Stimulated activated CD8-positive, alpha-beta memory T cell treated with anti-CD3 and anti-CD28 coated beads, Interleukin-12 subunit alpha, Interleukin-12 subunit beta, amount 100 ng/mL, for 24 hours (primary cell): ENCODE data around the gene HOXA9.

Experiments
- DNase-seq: peaks from one replicate; pipeline ENCODE4 v3.0.0-alpha.2; 2020; ENCODE audit errors: extremely low read depth

The HOXA9 gene

DNA sequence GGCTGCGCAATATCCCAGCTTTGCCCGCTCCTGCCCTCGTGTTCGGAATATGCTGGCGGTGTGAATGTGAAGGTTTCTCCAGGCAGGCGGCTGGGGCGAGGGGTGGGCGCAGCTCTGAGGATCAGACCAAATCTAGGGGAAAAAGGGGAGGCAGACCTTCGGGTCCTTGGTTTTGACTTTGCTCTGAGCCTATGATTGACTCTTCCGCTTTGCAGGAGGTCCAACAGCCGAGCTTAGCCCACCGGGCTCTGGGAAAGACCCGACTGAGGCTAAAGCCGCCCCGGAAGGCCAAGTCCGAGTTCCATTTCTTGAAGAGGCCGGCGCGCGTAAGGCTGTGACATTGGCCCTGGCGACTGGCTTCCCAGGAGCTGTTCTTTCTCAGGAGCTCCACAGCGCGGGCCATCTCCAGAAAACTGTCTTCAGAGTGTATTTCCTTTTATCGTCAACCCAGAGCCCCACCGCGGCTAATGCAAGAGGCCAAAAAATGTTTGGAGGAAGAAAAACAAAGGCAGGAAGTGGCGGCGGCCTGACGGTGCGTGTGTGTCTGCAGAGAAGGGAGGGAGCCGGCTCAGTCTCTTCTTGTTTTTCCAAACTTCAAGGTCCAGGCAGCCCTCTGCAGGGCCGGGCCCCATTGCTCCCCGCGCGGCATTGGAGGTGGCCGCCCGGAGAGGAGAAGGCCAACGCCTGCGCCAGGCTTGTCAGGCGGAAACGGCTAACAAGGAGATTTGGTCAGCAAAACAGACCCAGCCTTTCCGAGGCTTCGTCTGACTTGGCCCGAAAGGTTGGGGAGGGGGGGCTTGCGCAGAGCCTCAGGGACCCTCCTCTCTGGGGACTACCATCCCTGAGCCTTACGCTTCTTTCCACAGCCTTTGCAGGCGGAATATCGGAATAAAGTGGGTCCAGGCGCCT lies 23.3 kb upstream of the HOXA9 start:
- no peak for DNase-seq

DNA sequence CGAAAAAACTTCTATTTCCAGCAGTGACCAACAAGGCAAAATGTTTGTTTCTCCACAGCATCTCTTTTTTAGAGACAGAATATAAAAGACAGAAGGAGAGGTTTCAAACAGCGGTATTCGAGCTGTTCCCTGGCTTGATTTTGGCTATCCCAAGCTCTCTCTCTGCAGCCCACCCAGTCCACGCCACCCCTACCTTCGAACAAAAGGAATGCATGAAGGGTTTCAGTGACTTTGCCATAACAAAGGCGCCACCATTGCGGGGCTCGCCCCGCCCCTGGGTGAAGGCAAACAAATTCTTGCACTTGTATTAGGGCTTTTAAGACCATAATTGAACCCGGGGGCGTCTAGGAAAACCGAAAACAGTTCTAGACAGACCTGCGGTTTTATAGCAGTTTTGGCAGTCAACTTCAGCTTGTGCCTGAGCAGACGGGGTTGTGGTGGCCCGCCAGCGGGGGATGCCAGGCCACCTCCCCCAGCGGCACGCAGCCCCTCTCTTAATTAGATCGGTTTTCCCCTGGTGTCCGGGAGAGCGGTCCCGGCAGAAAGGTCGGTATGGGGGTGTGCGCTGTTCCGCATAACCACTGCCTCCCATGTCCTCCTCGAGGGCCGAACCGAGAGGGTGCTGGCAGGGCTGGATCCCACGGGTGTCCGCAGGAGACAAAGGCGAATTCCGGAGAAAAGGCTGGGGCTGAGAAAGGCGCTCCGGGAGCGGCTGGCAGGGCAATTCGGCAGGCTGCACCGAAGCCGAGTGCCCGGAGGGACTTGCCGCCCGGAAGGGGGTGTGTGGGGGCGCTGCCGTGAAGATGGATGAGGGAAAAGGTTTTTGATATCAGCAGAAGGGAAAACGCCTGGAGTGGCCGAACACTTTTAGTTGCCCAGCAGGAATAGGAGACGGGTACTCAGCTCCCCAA lies 22.4 kb upstream of the HOXA9 start:
- DNase-seq = no peak

DNA sequence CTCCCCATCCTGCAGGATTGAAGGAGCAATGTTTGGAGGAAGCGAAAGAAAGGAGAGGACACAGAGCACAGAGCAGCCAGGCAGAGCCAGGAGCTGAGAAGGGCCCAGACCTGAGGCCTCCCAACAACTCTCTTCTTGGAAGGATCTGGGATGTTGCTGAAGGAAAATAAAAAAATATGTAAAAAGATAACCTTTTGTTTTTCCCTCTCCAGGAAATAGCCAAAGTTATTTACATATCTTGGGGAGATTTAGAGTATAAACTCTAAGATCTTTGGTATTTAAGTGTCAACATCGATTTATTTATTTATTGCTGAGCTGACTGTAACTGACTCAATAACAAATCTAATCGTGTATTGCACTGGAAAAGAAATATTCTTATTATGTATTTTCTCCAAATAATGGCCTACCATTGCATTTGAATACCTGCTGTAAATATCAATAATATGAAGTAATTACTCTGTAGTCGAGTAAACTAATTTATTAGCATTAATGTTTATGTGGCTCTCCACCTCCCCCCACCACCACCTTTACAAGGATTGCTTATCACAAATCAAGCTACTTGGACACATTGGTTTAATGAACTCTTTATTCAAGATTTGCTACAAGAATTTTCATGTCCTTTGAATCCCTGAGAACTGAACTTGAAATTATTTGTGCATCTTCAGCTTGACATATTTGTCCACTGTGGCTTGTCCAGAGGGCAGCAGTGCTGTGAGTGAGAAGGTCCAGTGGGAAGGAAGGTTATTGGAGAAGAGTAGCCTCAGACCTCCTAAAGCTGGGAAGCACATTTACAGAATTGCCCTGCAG lies 21.5 kb upstream of the HOXA9 start:
- DNase-seq = no peak

DNA sequence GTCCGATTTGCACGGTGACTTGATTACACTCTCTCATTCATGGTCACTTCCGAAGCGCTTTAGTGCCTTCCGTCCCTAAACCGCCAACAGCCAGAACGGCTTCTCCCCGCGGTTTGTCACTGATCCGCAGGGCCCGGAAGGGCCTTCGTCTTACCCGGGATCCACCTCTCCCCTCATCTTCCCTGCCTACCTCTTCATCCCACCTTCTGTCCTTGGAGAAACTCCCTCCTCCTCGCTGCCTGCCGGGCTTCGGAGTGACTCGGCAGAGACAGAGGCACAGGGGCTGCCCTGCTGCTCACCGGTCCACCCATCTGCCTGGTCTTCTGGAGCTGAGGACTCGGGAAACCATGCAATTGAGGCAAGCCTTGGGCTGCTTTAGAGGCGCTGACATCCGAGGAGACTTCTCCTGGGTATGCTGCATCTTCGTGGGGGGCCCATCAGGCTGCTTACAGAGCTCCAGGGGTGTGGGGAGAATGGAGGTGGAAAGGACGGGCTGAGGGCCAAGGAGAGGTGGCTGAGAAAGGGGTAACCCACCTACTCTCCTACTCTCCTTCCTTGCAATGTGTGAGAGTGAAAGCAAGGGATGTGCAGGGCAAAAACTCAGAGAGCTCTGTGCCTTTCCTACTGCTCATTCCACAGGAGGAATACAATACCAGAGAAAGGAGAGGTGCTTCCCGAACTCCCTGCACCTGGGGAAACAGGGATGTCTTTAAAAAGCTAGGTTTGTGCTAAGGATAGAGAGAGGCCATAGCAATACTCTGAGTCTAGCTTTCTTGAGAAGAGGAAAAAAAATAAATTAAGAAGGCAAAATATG lies 20.7 kb upstream of the HOXA9 start:
- DNase-seq = no peak

DNA sequence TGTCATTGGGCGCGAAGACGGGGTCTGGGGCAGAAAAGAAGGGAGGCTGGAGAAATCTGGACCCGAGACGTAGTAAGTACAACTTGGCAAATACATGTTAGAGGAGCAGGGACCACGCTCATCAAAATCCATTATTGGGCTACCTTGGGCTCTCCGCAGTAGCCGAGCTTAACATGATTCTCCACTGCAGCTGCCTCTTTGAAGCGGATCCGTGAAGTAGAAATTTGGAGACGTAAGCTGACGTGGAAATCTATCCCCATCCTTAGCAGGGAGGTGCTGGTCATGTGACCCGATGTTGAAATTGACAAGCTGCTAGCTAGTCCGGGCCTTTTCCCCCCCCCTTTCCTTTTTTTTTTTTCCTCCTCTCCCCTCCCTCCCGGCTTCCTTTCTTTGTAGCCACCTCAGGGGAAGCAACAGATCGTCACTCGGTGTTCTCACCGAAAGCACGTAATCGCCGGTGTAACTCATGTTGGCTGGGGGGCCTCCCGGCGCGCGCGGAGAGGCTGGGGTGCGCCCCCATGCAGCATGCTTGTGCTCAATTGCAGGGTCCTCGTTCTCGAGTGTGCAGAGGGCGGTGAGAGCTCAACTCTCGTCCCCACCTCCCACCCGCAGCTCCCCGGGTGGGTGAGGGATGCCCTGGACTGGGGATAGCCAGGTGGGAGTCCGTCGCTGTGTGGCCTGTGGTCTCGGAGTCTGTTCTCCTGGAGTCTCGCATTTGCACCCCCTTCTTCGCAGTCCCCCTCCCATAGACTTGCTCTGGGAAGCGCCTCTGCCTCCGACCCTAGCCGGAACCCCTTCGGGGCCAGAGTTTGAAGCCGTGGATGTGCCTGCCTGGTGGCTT lies 19.9 kb upstream of the HOXA9 start, which contains the start of gene HOXA11:
HOXA11 (minus strand) TSS at position 220 of the 841 bp plus-strand sequence; CDS start at position 132, 88 bp downstream.
- DNase-seq = no peak

DNA sequence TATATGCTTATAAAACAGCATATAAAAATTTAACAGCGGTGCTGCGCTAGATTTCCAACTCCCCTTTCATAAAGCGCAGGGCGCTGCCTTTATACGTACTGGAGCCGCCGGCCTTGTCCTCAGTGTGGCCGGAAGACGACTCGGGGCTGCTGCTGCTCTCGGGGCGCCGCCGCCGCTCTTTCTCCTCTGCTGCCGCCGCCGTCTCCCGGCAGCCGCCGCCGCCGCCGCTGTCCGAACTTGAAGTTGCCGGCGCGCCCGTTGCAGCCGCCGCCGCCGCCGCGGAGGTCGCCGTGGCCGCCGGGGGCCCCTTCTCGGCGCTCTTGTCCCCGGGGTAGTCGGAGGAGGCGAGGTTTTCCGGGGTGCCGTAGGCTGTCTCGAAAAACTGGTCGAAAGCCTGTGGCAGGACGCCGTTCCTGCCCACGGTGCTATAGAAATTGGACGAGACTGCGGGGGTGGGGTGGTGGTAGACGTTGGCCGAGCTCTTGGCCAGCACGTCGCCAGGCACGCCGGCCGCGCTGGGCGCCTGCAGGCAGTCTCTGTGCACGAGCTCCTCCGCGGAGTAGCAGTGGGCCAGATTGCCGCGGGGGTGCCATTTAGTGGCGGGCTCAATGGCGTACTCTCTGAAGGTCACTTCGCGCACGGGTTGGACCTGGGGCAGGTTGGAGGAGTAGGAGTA lies 19.1 kb upstream of the HOXA9 start:
- DNase-seq = no peak

DNA sequence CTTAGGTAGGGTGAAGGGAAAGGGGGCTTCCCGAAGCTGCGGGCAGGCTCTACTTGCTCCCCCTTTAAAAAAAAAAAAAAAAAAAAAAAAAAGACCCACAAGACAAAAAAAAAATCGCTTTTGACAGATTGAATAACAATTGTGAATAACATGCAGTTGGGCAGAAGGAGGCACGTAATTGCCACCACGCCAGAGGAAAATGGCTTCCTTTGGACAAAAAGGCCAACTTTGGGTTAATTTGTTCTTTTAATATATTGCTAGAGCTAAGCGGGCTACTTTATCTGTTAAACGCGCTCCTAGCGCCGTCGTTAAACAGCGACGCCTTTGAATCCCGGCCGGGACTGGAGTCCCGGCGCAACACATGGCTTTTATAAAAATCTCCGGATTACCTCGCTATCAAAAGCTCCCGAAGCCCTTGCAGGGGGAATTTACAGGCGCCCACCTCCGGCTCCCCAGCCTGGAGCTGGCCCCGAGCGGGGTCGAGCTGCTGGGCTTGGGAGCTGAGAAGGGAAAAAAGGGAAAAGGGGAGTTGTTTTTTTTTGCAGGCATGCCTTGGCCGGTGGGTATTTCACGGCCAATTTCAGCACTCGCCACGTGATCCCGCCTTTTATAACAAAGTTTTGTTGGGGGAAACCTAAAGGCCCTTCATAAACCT lies 18.5 kb upstream of the HOXA9 start:
- DNase-seq = no peak

DNA sequence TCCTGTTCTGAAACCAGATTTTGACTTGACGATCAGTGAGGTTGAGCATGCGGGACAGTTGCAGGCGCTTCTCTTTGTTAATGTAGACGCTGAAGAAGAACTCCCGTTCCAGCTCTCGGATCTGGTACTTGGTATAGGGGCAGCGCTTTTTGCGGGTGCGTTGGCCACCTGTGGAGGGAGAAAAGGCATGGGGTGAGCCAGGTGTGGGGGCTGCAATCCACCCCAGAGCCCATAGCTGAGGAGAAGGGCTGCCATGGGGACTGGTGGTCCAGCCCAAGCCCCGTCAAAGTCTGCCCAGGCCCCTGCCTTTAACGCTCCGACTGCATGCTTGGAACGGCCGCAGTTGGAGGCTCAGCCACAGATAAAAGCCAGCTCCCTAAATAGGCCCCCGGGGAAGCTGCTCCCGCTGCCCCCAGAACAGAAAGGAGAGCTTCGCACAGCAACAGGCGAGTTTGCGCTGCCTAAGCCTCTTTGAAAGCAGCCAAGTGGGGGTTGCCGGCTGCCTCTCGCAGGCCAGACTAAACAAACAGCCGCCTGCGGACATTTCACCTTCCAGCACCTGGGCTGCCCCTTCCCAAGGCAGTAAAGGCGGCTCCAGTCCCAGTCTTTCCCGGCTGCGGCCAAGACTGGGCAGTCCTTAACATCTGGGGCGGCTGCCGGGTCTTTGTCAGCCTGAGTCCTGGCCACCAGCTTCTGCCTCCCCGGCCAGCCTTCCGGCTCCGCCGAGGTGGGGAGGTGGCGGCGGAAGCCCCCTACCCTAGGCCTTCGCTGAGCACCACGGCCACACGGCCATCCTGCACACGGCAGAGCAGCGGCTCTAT lies 17.7 kb upstream of the HOXA9 start:
- DNase-seq = no peak

DNA sequence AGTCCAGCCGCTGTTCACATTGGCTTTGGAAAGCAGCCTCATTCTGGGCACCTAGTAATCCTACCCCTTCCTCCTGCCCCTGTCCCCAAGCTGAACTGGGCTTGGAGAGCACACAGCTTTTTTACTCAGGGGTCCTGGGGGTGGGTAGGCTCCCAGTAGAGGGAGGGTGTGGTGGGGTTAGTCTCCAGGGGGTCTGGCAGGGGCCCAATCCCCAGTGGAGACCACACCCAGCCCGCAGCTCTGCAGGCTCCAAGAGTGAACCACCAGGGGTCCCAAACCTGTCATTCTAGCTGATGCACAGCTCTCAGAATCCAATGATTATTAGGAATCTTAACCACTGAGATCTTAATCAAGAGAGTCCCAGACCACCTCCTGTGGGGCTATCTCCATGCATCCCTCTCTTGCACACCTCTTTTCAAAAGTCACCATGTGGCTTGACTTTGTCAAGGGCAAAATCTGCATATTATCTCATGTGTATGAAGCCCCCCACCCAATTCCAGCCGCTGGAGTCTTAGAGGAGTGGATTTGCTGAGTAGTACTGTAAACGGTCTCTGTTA lies 17.0 kb upstream of the HOXA9 start:
- no peak for DNase-seq

DNA sequence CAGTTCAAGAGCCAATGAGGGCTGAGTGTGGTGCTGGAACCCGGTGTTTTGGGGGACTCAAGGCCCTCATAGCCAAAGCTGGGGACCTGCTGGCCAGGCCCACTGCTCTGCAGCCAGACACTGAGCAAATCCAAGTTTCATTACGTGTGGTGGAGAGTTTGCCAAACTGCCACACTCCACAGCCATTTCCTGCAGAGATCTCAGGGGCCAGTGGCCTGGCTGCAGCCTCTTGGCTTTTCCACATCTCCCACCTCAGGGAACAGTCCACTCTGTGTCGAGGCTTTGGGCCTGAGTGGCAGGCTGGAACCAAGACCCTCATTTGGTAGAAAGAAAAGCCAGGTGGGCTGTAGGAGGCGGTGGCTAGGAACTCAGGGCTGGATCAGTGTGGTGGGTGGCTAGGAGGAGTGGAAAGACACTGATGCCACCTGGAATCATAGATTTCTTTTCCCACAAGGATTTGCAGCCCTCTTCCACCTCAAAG lies 16.5 kb upstream of the HOXA9 start:
- DNase-seq = no peak

DNA sequence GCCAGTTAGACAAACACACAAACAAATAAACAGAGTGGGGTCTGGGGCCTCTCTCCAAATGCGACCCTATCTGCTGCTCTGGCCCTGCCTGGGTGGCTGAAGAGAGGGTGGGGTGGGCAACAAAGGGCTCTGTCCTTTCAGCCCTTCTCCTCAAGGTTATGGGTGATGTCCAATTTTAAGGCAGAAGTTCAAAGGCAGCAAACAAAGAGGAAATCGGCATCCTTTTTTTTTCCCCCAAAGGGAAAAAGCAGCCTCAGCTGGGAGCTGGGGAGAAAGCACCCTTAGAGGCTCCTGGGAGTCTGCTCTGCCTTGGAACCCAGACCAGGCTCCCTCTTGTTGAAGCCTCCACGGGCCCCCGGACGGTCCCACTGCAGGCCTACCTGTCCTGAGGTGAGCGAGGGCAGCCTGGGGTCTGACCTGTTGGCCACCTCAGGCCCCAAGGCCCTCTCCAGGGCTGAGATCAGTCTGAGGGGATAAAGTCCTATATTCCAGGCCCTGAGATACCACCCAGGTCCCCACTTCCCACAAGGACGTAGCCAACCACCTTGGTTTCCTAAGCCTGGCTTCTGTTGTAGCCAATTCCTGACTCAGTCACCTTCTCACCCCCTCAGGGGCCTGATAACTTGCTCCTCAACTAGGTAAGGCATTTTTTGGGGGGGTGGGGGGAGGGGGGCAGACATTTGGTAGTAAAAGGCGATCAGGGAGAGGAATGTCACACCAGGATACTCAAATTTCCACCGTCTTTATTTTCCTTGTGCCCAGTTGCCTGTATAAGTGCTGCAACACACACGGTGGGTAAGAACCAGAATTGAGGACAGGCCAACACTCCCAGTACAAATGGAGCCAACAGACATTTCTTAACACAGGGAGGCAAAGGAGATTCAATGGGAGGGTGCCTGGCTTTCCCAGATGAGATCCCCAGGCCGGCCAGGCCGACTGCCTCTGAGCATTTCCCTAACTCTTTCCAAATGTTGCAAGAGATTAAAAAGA lies 15.4 kb upstream of the HOXA9 start:
- DNase-seq = no peak

DNA sequence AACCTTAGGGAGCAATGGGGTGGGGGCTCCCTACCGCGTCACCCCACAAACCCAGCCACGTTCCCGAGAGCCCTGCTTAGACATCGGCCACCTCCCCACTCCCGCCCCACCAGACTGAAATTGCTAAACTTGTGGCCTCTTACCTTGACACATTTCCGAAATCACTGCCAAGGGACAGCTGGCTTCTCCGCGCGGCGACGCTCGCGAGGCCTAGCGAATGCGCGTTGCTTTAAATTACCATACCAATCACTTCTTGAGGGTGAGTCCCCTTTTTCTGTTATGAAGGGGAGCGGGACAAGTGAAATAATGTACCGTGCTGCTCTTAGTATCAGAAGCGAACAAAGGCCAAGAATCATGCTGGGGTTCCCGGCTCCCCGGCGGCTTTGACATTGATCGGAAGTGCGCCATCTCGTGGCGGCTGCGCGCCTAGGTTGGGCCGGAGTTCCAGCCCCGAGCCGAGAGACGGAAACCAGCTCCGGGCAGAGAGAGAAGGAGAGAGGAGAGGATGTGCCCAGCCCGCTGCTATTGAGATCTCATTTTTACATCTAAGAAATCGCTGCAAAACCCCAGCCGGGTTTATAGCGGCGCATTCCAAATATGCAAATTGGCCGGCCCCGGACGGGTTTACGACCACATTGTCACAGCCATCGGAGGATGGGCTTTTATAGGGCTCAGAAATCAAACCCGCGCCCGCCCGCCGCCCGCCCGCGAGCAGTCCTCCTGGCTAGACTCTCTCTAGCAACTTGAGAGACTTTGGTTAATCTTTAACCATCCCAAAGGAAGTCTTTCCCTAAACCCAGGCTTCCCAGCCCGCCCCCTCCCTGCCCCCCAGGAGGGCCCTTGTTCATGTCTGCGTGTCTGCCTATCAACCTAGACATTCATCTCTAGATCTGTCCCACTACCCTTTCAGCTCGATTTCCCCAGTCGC lies 14.4 kb upstream of the HOXA9 start:
- no peak for DNase-seq

DNA sequence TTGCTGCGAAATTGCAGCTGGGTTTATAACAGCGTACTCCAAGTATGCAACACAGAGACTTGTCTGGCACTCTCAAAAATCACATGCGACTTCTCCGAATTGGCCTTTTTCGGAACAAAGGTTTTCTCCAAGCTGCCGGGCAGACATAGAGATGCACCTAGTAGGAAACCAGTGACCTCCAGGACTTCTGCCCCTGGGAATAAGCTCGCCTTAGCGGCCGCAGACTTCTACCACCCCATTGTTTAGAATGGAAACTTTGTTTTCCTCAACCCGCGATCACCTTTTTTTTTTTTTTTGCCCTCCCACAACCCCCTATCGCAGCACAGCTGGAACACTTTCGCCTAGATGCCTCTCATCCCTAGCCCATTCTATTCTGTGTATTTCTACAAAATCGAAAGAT lies 13.7 kb upstream of the HOXA9 start:
- no peak for DNase-seq

DNA sequence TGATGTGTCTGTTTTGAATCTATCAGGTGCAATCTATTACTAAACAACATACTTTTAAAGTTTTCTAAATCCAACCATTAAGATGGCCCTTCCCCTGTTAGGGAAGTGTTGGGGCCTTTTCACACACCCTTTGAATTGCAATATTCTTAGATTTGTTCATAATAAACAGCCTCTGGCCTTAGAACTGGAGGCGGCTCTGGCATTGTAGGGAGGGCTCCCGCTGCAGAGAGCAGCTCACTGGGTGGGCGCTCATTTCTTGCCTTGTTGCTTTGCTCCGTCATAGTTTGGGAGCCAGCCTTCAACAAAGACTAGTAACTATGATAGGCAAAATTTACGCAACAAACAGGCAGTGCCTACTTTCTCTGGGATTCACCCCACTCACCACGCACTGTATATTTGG lies 13.0 kb upstream of the HOXA9 start:
- DNase-seq = no peak

DNA sequence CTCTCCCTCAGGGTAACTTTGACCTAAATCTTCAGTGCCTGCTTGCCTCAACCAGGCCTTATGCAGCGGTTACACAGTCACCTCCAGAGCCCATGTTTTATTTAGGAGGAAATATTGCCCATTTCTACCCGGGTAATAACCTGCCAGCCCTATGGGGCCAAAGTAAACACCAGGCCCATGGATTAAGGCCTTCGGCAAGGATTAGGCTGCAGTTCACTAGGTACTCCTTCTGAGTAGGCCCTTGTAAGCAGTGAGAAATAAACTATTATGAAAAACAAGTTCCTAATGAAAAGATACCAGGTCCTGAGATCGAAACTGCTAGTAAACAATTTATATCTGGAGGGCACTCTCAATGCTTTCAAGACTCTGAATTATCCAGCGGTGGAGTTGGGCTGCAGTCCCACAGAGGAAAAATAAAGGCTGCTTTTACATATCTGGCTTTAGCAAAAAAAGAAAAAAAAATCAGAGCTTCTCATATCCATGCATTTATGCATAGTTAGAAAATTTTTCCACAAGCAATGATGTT lies 12.5 kb upstream of the HOXA9 start:
- no peak for DNase-seq
